GM21825 (cell line): ENCODE results near the gene SYT17.
A peak's percentile ranks its signal among the peaks of the same experiment; 100 is the strongest.

Source experiments
- ATAC-seq: cut with Tn5 transposase; IDR thresholded peaks from one replicate; pipeline ENCODE4 v1.9.1; 2021; ENCODE audit warnings: mild to moderate bottlenecking, moderate library complexity; ENCODE audit not compliant: unreplicated experiment

The SYT17 gene

GRCh38 chr16:19291475-19291874, 123.4 kb downstream of the SYT17 start:
- no peak for ATAC-seq

DNA sequence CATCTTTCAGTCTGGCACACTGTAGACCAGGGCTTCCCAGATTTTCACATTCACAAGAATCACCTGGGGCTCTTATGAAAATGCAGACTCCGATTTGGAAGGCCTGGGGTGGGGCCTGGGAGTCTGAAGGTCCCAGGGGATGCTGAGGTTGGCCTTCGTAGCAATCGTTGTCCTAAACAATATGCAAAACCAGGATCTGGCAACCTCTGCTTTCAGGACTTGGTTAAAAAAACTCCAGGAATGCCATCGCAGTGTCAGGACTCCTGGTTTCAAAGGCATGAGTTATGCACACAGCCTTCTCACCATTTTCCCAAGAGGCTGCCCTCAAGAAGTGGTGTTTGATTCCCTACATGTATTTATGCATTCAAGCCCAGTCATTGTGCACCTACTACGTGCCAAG, 124.1 kb downstream of the SYT17 start:
- ATAC-seq: no peak

DNA sequence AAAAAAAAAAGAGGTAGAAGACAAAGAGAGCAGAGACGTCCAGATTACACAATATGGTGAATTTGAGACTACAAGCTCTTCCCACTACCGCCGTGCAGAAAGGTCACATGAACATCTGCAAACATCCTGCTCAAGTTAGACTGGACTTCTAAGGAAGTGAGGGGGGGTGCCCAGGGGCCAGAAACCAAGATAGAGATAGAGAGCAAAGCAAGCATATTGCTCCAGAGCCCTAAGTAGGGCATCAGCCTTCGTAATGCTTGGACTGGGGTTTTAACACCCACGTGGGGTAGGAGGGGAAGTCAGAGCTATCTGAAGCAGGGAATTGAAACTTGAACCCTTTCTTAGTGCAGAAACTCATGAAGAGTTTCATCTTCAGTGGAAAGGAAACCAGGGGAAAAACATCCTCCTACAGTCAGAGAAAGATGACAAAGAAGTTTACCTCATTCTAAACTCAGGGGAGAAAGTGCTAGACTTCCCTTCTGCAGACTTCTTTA, 126.2 kb downstream of the SYT17 start:
- peak; percentile 86 for ATAC-seq

DNA sequence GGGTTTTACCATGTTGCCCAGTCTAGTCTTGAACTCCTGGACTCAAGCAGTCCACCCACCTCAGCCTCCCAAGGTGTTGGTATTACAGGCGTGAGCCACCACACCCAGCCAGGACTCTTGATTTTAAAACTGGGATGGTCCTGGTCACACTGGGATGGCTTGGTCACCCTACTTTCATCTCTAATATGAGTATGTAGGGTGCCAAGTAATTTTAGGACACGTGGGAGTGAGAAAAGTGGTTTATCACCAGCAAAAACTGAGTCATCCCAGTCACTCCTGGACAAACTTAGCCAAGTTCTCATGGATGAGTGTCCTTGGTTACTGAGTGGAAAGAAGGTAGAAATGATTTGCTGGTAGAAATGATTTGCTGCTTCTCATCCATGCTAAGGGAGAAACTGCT, 127.4 kb downstream of the SYT17 start:
- no peak for ATAC-seq

GRCh38 chr16:19297454-19297853, 129.4 kb downstream of the SYT17 start:
- no peak for ATAC-seq

- no peak for ATAC-seq
Measured at GRCh38 chr16:19299565-19299964, 131.5 kb downstream of the SYT17 start.

- ATAC-seq: no peak
Measured at GRCh38 chr16:19301931-19302330, 133.9 kb downstream of the SYT17 start.

GRCh38 chr16:19304750-19305149, 136.7 kb downstream of the SYT17 start:
- ATAC-seq: no peak

DNA sequence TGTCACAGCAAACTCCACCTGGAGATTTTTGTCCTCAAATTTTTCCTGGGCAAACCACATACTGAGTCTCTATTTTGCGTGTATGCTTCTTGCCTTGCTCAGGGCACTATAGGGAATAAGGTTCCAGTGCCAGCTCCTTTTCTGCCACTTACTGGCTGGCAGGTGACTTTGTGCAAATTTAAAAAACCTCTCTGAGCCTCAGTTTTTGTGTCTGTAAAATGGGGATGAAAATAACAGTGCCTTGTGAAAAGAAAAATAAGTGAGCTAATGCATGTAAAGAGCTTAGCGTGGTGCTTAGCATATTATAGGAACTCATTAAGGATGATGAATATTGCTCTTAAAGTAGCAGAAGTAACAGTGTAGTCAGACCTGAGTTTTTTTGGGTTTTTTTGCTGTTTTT, 137.4 kb downstream of the SYT17 start:
- ATAC-seq: no peak

- ATAC-seq: no peak
Measured at GRCh38 chr16:19307587-19308241, 139.7 kb downstream of the SYT17 start.

- no peak for ATAC-seq
Measured at GRCh38 chr16:19308392-19308791, 140.4 kb downstream of the SYT17 start.

GRCh38 chr16:19309178-19309577, 141.1 kb downstream of the SYT17 start:
- no peak for ATAC-seq

GRCh38 chr16:19314718-19315425, 146.8 kb downstream of the SYT17 start:
- no peak for ATAC-seq

- no peak for ATAC-seq
Measured at GRCh38 chr16:19315889-19316433, 147.9 kb downstream of the SYT17 start.

- ATAC-seq: no peak
Measured at GRCh38 chr16:19316846-19317245, 148.8 kb downstream of the SYT17 start.
